Measurements from ENCODE around the gene MANBA.

The MANBA gene

DNA sequence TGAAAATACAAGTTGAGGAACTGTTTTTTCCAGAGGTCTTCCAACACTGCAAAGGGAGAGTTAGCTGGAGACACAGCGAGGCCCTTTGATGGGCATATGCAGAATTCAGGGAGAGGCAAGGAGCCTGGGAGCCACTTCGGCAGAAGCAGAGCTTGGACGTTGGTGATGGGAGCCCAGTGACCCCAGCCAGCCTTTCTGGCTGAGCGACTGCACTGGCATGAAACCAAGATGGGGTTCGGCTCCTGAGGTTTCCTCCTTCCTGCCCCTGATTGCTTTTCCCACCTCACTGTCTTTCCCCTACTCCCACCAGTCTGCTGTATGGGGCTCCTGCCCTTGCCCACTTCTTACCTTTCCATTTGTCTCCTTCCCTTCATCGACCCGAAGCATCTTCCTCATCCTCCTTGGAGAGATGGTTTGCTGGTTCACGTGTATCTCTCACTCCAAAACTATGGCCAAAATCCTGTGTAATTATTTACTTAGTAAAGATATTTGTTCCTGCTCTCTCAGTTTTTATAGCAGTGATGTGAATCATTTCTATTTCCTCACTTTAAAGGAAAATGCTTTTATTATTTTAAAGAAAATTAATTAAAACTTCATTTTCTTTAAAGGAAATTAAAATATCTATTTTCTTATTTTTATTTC is 159.1 kb downstream of the MANBA start:
- no peak for TF ChIP-seq POU2F2 (IDR thresholded peaks at IDR 0.05; ENCODE audit: low read depth, low read length)
- no peak for TF ChIP-seq PAX5 (IDR thresholded peaks at IDR 0.05; ENCODE audit: insufficient read depth, low read length, severe bottlenecking)
- TF ChIP-seq POLR2AphosphoS5 (IDR thresholded peaks at IDR 0.05; ENCODE audit: low read depth, low read length) = no peak
- no peak for TF ChIP-seq SPI1 (IDR thresholded peaks at IDR 0.05; ENCODE audit: low read depth, low read length)
- no peak for TF ChIP-seq TAF1 (IDR thresholded peaks at IDR 0.05; ENCODE audit: low read depth, low read length)
- TF ChIP-seq POLR2A (IDR thresholded peaks at IDR 0.05; ENCODE audit: low read depth, low read length) = no peak
- no peak for DNase-seq (ENCODE audit: insufficient read length, low spot score)
- no peak for FAIRE-seq

DNA sequence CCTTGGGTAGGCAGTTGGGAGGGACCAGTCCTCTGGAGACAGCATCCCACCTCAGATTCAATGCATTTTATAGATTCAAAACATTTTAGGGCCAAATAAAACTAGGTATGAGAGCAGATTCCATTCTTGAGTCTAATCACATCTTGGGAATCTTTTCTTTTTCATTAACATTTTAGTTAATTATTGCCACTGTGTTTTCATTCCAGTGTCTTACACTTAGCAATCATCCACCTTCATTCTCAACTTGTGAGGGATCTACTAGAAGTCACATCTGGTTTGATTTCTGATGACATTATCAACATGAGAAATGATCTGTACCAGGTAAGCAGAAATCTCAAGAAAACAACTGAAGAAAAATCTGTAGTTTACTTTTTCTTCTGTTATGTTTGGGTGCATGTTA is 160.1 kb downstream of the MANBA start:
- FAIRE-seq = no peak
- TF ChIP-seq POU2F2 (IDR thresholded peaks at IDR 0.05; ENCODE audit: low read depth, low read length) (no peak), TAF1 (IDR thresholded peaks at IDR 0.05; ENCODE audit: low read depth, low read length) (no peak), POLR2AphosphoS5 (IDR thresholded peaks at IDR 0.05; ENCODE audit: low read depth, low read length) (no peak)
- DNase-seq (ENCODE audit: insufficient read length, low spot score) = no peak

DNA sequence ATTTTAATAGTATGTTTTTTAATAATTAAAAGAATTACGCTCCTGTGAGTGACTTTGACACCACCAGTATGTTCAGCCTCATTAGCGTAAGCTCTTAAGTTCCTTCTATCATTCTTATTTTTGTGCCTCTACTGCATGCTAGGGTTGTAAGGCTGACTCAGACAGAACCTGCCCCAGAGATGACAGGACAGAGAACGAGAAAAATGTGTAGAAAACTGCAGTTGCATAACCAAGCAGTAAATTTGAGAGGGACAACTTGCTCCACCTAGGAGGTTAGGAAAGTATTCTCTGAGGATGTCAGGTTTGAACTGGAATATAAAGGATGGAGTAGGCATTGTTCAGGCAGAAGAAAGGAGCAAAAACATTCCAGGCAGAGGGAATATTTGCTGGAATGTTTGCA is 160.9 kb downstream of the MANBA start:
- no peak for TF ChIP-seq SPI1 (IDR thresholded peaks at IDR 0.05; ENCODE audit: low read depth, low read length)
- TF ChIP-seq TAF1 (IDR thresholded peaks at IDR 0.05; ENCODE audit: low read depth, low read length) = no peak
- no peak for TF ChIP-seq POLR2A (IDR thresholded peaks at IDR 0.05; ENCODE audit: low read depth, low read length)
- TF ChIP-seq POLR2AphosphoS5 (IDR thresholded peaks at IDR 0.05; ENCODE audit: low read depth, low read length) = no peak
- no peak for TF ChIP-seq PAX5 (IDR thresholded peaks at IDR 0.05; ENCODE audit: insufficient read depth, low read length, severe bottlenecking)
- TF ChIP-seq POU2F2 (IDR thresholded peaks at IDR 0.05; ENCODE audit: low read depth, low read length) = no peak
- no peak for FAIRE-seq
- no peak for DNase-seq (ENCODE audit: insufficient read length, low spot score)

DNA sequence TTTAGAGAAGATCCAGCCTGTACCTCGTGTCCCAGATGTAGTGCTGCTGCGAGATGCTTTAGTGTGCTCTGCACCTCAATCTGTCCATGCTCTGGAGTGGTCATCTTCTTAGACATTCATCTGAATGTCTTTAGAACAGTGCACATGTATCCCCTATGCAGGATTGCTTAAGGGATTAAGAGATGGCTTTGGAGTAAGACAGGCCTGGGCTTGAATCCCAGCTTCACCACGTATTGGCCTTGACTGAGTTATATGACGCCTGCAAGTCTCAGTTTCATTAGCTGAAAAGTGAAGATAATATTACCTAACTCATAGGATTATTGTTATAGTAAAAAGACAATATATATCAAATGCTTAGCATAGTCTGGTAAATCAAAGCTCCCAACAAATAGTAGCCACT is 161.3 kb downstream of the MANBA start:
- TF ChIP-seq POLR2AphosphoS5 (IDR thresholded peaks at IDR 0.05; ENCODE audit: low read depth, low read length) = no peak
- no peak for TF ChIP-seq POU2F2 (IDR thresholded peaks at IDR 0.05; ENCODE audit: low read depth, low read length)
- no peak for TF ChIP-seq POLR2A (IDR thresholded peaks at IDR 0.05; ENCODE audit: low read depth, low read length)
- no peak for TF ChIP-seq PAX5 (IDR thresholded peaks at IDR 0.05; ENCODE audit: insufficient read depth, low read length, severe bottlenecking)
- no peak for TF ChIP-seq TAF1 (IDR thresholded peaks at IDR 0.05; ENCODE audit: low read depth, low read length)
- no peak for TF ChIP-seq SPI1 (IDR thresholded peaks at IDR 0.05; ENCODE audit: low read depth, low read length)
- DNase-seq (ENCODE audit: insufficient read length, low spot score) (no peak), FAIRE-seq (no peak)

DNA sequence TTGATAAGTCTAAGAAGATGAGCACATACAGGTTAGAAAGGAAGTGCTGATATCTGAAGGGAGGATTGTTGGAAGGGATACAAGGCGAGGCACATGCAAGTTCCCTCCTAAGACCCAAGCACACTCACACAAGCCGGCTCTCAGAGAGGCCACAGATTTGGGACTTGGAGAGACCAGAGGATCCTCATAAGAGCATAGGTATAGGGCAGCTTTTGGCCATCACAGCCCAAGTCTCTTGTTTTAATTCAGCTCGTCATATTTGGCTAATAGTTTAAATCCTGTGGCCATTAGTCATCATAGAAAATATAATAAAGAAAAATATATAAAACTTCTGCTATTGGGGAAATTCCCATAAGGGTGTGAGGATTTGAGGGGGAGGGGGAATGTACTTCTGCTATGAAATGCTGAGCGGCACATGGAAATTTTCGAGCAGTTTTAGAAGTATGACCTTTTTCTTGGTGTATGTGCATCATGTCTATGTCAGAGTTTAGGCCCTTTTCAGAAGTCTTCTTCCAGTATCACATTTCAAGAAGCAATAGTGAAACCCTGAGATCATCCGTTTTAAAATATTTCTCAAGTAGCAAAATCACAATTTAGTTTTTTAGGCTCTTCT is 161.9 kb downstream of the MANBA start:
- FAIRE-seq (no peak), DNase-seq (ENCODE audit: insufficient read length, low spot score) (no peak)
- TF ChIP-seq TAF1 (IDR thresholded peaks at IDR 0.05; ENCODE audit: low read depth, low read length) (no peak), PAX5 (IDR thresholded peaks at IDR 0.05; ENCODE audit: insufficient read depth, low read length, severe bottlenecking) (no peak), SPI1 (IDR thresholded peaks at IDR 0.05; ENCODE audit: low read depth, low read length) (no peak), POLR2AphosphoS5 (IDR thresholded peaks at IDR 0.05; ENCODE audit: low read depth, low read length) (no peak), POLR2A (IDR thresholded peaks at IDR 0.05; ENCODE audit: low read depth, low read length) (no peak), POU2F2 (IDR thresholded peaks at IDR 0.05; ENCODE audit: low read depth, low read length) (no peak)

DNA sequence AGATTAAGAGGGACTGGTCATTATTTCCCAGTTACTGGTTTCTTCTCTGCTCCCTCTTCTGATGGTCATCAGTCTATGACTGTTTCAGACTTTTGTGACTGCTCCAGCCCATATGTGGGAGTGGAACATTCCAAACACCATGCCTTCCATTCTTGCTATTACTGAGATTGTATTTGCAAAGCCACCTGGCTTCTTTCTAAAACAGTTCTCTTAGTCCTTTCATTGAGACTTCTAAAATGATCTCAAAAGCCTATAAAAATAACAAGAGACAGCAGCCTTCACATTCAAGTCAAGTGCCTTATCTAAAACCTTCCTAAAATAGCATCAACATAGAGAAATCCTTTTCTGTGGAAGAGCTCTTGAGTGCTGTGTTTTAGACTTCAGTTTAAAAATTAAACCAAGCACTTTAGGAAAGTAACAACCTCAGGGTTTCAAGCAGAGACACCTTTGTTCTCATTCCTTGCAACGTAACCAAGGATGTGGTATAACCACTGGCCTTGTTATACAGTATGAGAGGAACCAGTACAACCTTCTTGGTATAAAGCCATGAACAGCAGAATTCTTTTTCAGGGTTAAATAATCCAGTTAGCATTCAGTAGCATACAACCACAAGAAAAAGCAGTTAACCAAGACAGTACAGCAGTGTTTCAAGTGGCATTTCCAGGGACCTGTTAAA is 162.5 kb downstream of the MANBA start:
- DNase-seq (ENCODE audit: insufficient read length, low spot score) (no peak), FAIRE-seq (peak; percentile 78)
- TF ChIP-seq PAX5 (IDR thresholded peaks at IDR 0.05; ENCODE audit: insufficient read depth, low read length, severe bottlenecking) = no peak
- TF ChIP-seq POLR2A (IDR thresholded peaks at IDR 0.05; ENCODE audit: low read depth, low read length) = no peak
- no peak for TF ChIP-seq POU2F2 (IDR thresholded peaks at IDR 0.05; ENCODE audit: low read depth, low read length)
- TF ChIP-seq SPI1 (IDR thresholded peaks at IDR 0.05; ENCODE audit: low read depth, low read length) = no peak
- no peak for TF ChIP-seq POLR2AphosphoS5 (IDR thresholded peaks at IDR 0.05; ENCODE audit: low read depth, low read length)
- no peak for TF ChIP-seq TAF1 (IDR thresholded peaks at IDR 0.05; ENCODE audit: low read depth, low read length)

DNA sequence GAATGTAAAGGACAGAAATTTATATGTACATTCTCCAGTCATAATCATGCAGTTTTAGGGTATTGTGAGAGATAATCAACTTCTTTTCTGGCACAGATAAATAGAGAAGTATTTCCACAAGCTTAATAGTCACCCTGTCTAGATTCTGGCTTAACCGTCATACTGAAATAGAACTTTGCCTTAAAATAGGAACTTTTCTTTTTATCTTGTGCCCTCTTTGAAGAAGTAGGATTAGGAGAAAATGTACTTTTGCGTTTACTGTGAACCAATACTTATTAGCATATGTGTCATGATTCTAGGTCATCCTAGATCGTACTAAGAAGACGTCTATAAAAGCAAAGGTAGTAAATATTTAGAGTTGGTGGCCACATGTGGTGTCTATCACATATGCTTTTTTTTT is 164.2 kb downstream of the MANBA start:
- DNase-seq (ENCODE audit: insufficient read length, low spot score) = no peak
- no peak for TF ChIP-seq POLR2AphosphoS5 (IDR thresholded peaks at IDR 0.05; ENCODE audit: low read depth, low read length)
- no peak for FAIRE-seq

DNA sequence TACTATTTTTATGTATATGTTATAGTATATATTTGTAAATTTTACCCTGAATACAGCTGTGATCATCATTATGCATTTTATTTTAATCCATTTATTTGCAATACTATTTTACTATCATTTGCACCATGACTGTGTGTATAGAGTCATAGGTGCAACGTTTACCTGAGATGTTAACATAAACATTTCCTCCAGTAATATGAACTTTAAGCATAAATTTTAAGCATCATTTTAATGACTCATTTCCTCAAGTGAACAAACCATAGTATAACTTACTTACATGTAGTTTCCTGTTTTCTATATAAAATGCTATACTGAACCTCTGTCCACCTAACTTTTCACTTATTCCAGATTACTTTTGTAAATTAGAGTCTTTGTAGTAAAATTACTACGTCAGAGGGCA is 166.8 kb downstream of the MANBA start:
- TF ChIP-seq SPI1 (IDR thresholded peaks at IDR 0.05; ENCODE audit: low read depth, low read length) = no peak
- no peak for TF ChIP-seq TAF1 (IDR thresholded peaks at IDR 0.05; ENCODE audit: low read depth, low read length)
- no peak for TF ChIP-seq POLR2AphosphoS5 (IDR thresholded peaks at IDR 0.05; ENCODE audit: low read depth, low read length)
- no peak for TF ChIP-seq POLR2A (IDR thresholded peaks at IDR 0.05; ENCODE audit: low read depth, low read length)
- no peak for TF ChIP-seq PAX5 (IDR thresholded peaks at IDR 0.05; ENCODE audit: insufficient read depth, low read length, severe bottlenecking)
- no peak for TF ChIP-seq POU2F2 (IDR thresholded peaks at IDR 0.05; ENCODE audit: low read depth, low read length)
- no peak for FAIRE-seq
- no peak for DNase-seq (ENCODE audit: insufficient read length, low spot score)

DNA sequence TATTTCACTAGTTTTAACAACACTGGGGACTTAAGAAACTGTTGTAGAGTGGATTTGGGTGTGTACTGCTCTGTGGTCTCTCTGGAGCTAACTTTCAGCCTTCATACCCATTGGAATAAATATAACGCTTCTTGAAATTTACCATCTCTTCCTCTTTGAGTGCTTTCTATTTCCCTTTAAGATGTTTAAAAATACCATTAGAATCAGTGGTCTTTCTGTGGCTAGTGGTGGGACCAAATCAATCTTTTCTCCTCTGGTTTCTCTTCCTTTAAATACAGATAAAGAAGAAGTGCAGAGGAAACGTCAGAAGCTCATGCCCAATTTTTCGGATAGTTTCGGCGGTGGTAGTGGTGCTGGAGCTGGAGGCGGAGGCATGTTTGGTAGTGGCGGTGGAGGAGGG is 167.6 kb downstream of the MANBA start:
- FAIRE-seq (no peak), DNase-seq (ENCODE audit: insufficient read length, low spot score) (no peak)
- TF ChIP-seq POLR2A (IDR thresholded peaks at IDR 0.05; ENCODE audit: low read depth, low read length) = no peak
- TF ChIP-seq SPI1 (IDR thresholded peaks at IDR 0.05; ENCODE audit: low read depth, low read length) = peak; percentile 14; the same call in 1 of the 2 replicates

DNA sequence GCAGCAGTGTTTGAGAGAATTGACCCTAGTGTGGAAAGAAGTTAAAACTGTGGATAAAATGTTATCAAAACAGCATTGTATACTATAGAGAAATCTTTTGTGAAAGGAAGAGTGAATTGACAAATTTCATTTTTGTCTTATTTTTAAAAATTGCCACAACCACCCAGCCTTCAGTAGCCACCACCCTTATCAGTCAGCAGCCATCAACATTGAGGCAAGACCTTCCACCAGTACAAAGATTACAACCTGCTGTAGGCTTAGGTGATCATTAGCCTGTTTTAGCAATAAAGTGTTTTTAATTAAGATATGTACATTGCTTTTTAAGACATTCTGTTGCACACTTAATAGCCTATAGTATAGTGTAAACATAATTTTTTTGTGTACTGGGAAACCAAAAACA is 168.5 kb downstream of the MANBA start:
- FAIRE-seq = no peak
- TF ChIP-seq POLR2A (IDR thresholded peaks at IDR 0.05; ENCODE audit: low read depth, low read length) (no peak), TAF1 (IDR thresholded peaks at IDR 0.05; ENCODE audit: low read depth, low read length) (no peak), PAX5 (IDR thresholded peaks at IDR 0.05; ENCODE audit: insufficient read depth, low read length, severe bottlenecking) (no peak), POLR2AphosphoS5 (IDR thresholded peaks at IDR 0.05; ENCODE audit: low read depth, low read length) (no peak), SPI1 (IDR thresholded peaks at IDR 0.05; ENCODE audit: low read depth, low read length) (no peak), POU2F2 (IDR thresholded peaks at IDR 0.05; ENCODE audit: low read depth, low read length) (no peak)

More for the DNA sequence above, 168.5 kb downstream of the MANBA start:
- DNase-seq (ENCODE audit: insufficient read length, low spot score) = no peak
